Caco-2 (cell line): Measurements from ENCODE around the gene MMEL1. TPM values are rescaled to one million over a fixed set of nuclear protein-coding genes. Genes with fewer than 3 reads are reported as not detected.

ENCODE experiments used
- BruUV-seq: library from RNA; stranded (reverse); fragments of 400-500 nt; replicated peaks from 2 replicates; lab custom pipeline; 2021; lab: Mats Ljungman, UMichigan
- CTCF ChIA-PET: fragments of 300-600 bp; sonication (Branson Sonifier 250); formaldehyde crosslinking; loops from one replicate; lab custom pipeline; 2022; ENCODE audit warnings: antibody characterized with exemption; lab: Charles Lee
- POLR2A ChIA-PET: fragments of 300-600 bp; sonication (Branson Sonifier 250); formaldehyde crosslinking; loops from one replicate; lab custom pipeline; 2022; ENCODE audit warnings: antibody characterized with exemption; lab: Charles Lee
- DNase-seq, 2 experiments: peaks; one replicate each; pipeline versions ENCODE4 v3.0.0 to v3.0.0-alpha.2; 2020 to 2022
- H3K27me3 ChIP-seq: replicated peaks from 2 replicates; pipeline ENCODE4 v1.6.0; 2011; ENCODE audit warnings: low read length; ENCODE audit not compliant: control insufficient read depth, insufficient read depth
- H3K36me3 ChIP-seq: 2 replicates; pipeline ENCODE4 v1.5.1; 2011; ENCODE audit warnings: low read length; ENCODE audit not compliant: control insufficient read depth, insufficient read depth
- H3K4me1 ChIP-seq: fragments of 250-450 bp; sonication (Bioruptor Pico); 2 replicates; pipeline ENCODE4 v1.5.1; 2020; ENCODE audit warnings: mild to moderate bottlenecking
- H3K4me3 ChIP-seq: 2 replicates; pipeline ENCODE4 v1.5.1; 2011; ENCODE audit warnings: low read depth, mild to moderate bottlenecking, control low read depth, low read length
- H3K9me3 ChIP-seq: fragments of 250-450 bp; sonication (Bioruptor Pico); 2 replicates; pipeline ENCODE4 v1.5.1; 2020; ENCODE audit warnings: mild to moderate bottlenecking, moderate library complexity
- H3K27ac Mint-ChIP-seq: one replicate; pipeline ENCODE4 v1.8.0; 2022; ENCODE audit warnings: mixed read lengths; ENCODE audit not compliant: unreplicated experiment
- H3K27me3 Mint-ChIP-seq: one replicate; pipeline ENCODE4 v1.8.0; 2022; ENCODE audit warnings: mixed read lengths; ENCODE audit not compliant: insufficient read depth, unreplicated experiment
- H3K36me3 Mint-ChIP-seq: one replicate; pipeline ENCODE4 v1.8.0; 2022; ENCODE audit warnings: mild to moderate bottlenecking, mixed read lengths; ENCODE audit not compliant: insufficient read depth, unreplicated experiment
- H3K4me1 Mint-ChIP-seq: one replicate; pipeline ENCODE4 v1.8.0; 2022; ENCODE audit warnings: low read depth, mixed read lengths; ENCODE audit not compliant: unreplicated experiment
- H3K4me3 Mint-ChIP-seq: one replicate; pipeline ENCODE4 v1.8.0; 2022; ENCODE audit warnings: mild to moderate bottlenecking, moderate library complexity, mixed read lengths; ENCODE audit not compliant: unreplicated experiment
- H3K9me3 Mint-ChIP-seq: one replicate; pipeline ENCODE4 v1.8.0; 2022; ENCODE audit warnings: mixed read lengths; ENCODE audit not compliant: unreplicated experiment
- CTCF ChIP-seq, 2 experiments: fragments of 200-600 bp in 1 of 2; IDR thresholded peaks; 1 replicate in 1 of 2; 2 replicates in 1 of 2; pipeline versions ENCODE4 v1.5.1 to v1.8.0; 2011 to 2022; ENCODE audit warnings: antibody characterized with exemption in 1 of 2, control low read depth in 1 of 2, inconsistent platforms in 1 of 2, low read depth in 1 of 2, low read length in 1 of 2, mild to moderate bottlenecking in 1 of 2, moderate library complexity in 1 of 2; ENCODE audit not compliant: insufficient read depth in 1 of 2, severe bottlenecking in 1 of 2, unreplicated experiment in 1 of 2
- intact Hi-C: fragments of 100-400 bp; cut with micrococcal nuclease; formaldehyde crosslinking; loops from one replicate; pipeline ENCODE4 v1.10.0; 2022; ENCODE audit not compliant: unreplicated experiment
- total RNA-seq: library from RNA; stranded (reverse); gene quantifications from 2 replicates; pipeline ENCODE4 v1.2.3, GENCODE V29; 2022

Gene MMEL1
- total RNA-seq, 1 experiment from 2014 or later, result not detected

GRCh38 chr1:2639203-2639602, 6.4 kb upstream of the MMEL1 start:
- H3K4me1 ChIP-seq, result no peaks in the 10 kb centered on the region
- no peak for TF ChIP-seq CTCF (IDR thresholded peaks at IDR 0.05; ENCODE audit: insufficient read depth in 1 of 2, low read depth in 1 of 2, low read length in 1 of 2, severe bottlenecking in 1 of 2, unreplicated experiment in 1 of 2)
- H3K27me3 Mint-ChIP-seq, result no peaks in the 10 kb centered on the region
- H3K36me3 ChIP-seq, result no peaks in the 10 kb centered on the region
- intact Hi-C loops, result no loop called here
- ChIA-PET POLR2A (no interaction called here), CTCF (no interaction called here)
- H3K4me1 Mint-ChIP-seq, result no peaks in the 10 kb centered on the region
- DNase-seq, result no peak
- no peak overlapping the region for H3K4me3 Mint-ChIP-seq
- H3K27ac Mint-ChIP-seq, result no peak overlapping the region
- H3K9me3 ChIP-seq, result peaks cover 14% of the 10 kb centered on the region
- H3K27me3 ChIP-seq, result no peaks in the 10 kb centered on the region
- H3K9me3 Mint-ChIP-seq, result peaks cover 8% of the 10 kb centered on the region
- no peak overlapping the region for H3K4me3 ChIP-seq
- no TSS peak for BruUV-seq
- no peaks in the 10 kb centered on the region for H3K36me3 Mint-ChIP-seq

- Histone ChIP-seq H3K36me3 (no peaks in the 10 kb centered on the region), H3K9me3 (peaks cover 14% of the 10 kb centered on the region), H3K4me3 (no peak overlapping the region), H3K4me1 (no peaks in the 10 kb centered on the region), H3K27me3 (no peaks in the 10 kb centered on the region)
- H3K4me3 Mint-ChIP-seq, result no peak overlapping the region
- ChIA-PET POLR2A (no interaction called here), CTCF (no interaction called here)
- no peak overlapping the region for H3K27ac Mint-ChIP-seq
- no TSS peak for BruUV-seq
- TF ChIP-seq CTCF (IDR thresholded peaks at IDR 0.05; ENCODE audit: insufficient read depth in 1 of 2, low read depth in 1 of 2, low read length in 1 of 2, severe bottlenecking in 1 of 2, unreplicated experiment in 1 of 2), result no peak
- H3K36me3 Mint-ChIP-seq, result no peaks in the 10 kb centered on the region
- DNase-seq, result no peak
- peaks cover 8% of the 10 kb centered on the region for H3K9me3 Mint-ChIP-seq
- H3K4me1 Mint-ChIP-seq, result no peaks in the 10 kb centered on the region
- H3K27me3 Mint-ChIP-seq, result no peaks in the 10 kb centered on the region
- intact Hi-C loops, result no loop called here
Measured at GRCh38 chr1:2638466-2639115, 5.8 kb upstream of the MMEL1 start.

GRCh38 chr1:2637442-2638145, 4.8 kb upstream of the MMEL1 start:
- no peaks in the 10 kb centered on the region for H3K27me3 ChIP-seq
- BruUV-seq, result no TSS peak
- TF ChIP-seq CTCF (IDR thresholded peaks at IDR 0.05; ENCODE audit: insufficient read depth in 1 of 2, low read depth in 1 of 2, low read length in 1 of 2, severe bottlenecking in 1 of 2, unreplicated experiment in 1 of 2), result no peak
- ChIA-PET CTCF (no interaction called here), POLR2A (no interaction called here)
- Mint-ChIP-seq H3K4me1 (no peaks in the 10 kb centered on the region), H3K4me3 (no peak overlapping the region), H3K9me3 (peaks cover 8% of the 10 kb centered on the region), H3K27ac (no peak overlapping the region), H3K36me3 (peaks cover 5% of the 10 kb centered on the region), H3K27me3 (no peaks in the 10 kb centered on the region)
- H3K4me3 ChIP-seq, result no peak overlapping the region
- no peaks in the 10 kb centered on the region for H3K36me3 ChIP-seq
- intact Hi-C loops, result no loop called here
- peaks cover 14% of the 10 kb centered on the region for H3K9me3 ChIP-seq
- DNase-seq, result no peak
- H3K4me1 ChIP-seq, result no peaks in the 10 kb centered on the region
